Hepatocyte (in vitro differentiated cells): ENCODE measurements around the gene TCF4.

Experiments
- CTCF ChIP-seq: fragments of 200-600 bp; sonication (generic); IDR thresholded peaks from 2 replicates; pipeline ENCODE4 v1.5.1; 2016; ENCODE audit warnings: antibody characterized with exemption, mild to moderate bottlenecking; ENCODE audit not compliant: poor library complexity
- EZH2 ChIP-seq: fragments of 200-600 bp; sonication (generic); IDR thresholded peaks from 2 replicates; pipeline ENCODE4 v1.6.1; 2016; ENCODE audit warnings: antibody characterized with exemption, mild to moderate bottlenecking, borderline replicate concordance
- EZH2phosphoT487 ChIP-seq: fragments of 200-600 bp; sonication (generic); IDR thresholded peaks from one replicate; pipeline ENCODE4 v1.6.1; 2018; ENCODE audit warnings: antibody characterized with exemption, mild to moderate bottlenecking, low read depth, moderate library complexity; ENCODE audit not compliant: unreplicated experiment, severe bottlenecking

DNA sequence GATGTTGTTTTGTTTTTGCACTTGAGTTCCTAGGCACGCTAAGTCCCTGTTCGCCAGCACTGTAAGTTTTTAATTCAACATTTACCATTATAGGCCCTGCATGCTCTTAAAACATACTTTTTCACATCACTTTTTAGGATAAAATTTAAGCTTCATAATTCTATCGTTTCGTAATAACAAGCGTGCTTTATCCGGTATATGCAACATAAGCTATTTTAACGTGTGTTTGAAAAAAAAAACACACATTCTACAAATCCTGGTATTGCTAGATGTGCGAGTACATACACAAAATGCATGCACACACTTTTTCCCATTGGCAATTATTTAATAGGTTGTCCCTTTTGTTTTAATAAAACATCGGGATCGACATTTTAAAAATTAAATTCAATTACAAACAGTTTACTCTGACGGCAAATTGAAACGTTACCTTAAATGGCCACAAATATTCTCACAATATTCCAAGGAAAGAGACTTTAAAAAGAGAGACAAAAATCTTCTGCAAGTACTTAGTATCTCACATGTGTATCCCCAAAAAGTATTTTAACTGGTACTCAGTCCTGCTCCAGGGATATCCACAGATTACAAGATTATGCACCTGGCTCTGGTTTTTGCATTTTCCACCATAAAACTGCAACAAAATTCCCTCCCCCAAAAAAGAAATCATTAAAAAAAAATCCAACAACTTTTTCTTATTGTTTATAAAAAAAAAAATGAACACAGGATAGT, 1.0 kb upstream of the TCF4 start:
- no peak for TF ChIP-seq CTCF
- TF ChIP-seq EZH2, result no peak
- no peak for TF ChIP-seq EZH2phosphoT487
